ENCODE measurements around the gene CHMP6. TPM values are rescaled to one million over a fixed set of nuclear protein-coding genes. Genes with fewer than 3 reads are reported as not detected.
A peak's percentile ranks its signal among the peaks of the same experiment; 100 is the strongest.
"Not testable (repeated sequence)": the region's sequence is repeated elsewhere in the genome, so short reads cannot be mapped to it uniquely, and the experiment has no call there.

The CHMP6 gene
- total RNA-seq, 1 donor from 2014 or later = 19.0 TPM

- ATAC-seq (no peak), DNase-seq (ENCODE audit: missing footprints) (no peak)
- intact Hi-C loops (cut with DNase I) = no loop called here
Measured at GRCh38 chr17:81002013-81002384, 10.4 kb downstream of the CHMP6 start.

- intact Hi-C loops (cut with DNase I) = no loop called here
- DNase-seq (ENCODE audit: missing footprints) (peak; percentile 69), ATAC-seq (peak; percentile 46)
Measured at GRCh38 chr17:81002409-81003361, 11.0 kb downstream of the CHMP6 start.

DNA sequence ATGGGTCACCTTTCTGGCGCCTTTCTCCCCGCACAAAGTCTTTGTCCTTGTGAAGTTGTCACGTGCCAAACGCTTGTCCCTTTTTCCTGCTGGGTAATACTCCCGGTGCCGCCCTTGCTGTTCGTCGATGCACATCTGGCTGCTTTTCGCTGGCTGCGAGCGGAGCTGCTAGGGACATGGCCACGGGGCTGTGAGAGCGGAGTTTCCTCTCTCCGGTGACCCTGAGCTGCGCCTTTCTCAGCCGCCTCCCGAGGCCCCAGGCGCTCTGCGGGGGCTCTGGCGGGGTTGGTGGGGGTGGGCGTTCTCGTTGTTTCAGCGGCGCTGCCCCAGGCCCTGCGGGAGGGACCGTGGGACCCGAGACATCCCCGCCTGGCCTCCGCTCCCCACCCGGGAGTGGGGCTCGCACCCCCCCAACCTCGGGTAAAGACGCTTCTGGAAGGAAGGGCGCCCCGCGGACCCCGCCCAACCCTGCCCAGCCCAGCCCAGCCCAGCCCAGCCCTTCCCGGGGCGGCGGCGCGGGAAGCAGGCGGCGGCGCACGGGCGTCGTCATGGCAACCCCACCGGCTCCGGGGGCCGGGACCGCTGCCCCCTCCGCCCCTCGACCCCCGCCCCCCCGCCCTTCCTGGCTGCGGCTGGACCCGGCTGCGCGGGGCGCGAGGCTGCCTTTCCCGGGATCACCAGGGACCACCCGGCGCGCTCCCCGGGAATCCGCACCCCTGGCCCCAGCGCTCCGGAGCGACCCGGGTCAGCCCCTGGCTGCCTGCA is 12.3 kb downstream of the CHMP6 start:
- intact Hi-C loops (cut with DNase I) = no loop called here
- ATAC-seq = no peak
- DNase-seq (ENCODE audit: missing footprints) = no peak

- ATAC-seq (no peak), DNase-seq (ENCODE audit: missing footprints) (no peak)
- intact Hi-C loops (cut with DNase I) = no loop called here
Measured at GRCh38 chr17:81006891-81007290, 15.2 kb downstream of the CHMP6 start.

DNA sequence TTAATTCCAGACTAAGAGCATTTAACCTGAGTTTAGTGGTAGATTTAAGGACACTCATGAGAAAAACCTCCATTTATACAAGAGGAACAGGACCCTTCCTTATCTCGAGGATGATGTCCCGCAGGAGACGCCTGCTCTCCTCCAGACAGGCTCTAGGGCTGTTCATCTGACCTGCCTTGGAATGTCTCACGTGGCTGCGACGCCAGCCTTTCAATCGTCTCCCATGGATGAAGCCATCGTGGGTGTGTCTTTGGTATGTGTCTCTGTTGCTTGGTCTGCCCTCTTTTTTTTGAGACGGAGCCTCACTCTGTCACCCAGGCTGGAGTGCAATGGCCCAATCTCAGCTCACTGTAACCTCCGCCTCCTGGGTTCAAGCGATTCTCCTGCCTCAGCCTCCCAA is 16.5 kb downstream of the CHMP6 start:
- ATAC-seq (no peak), DNase-seq (ENCODE audit: missing footprints) (no peak)
- intact Hi-C loops (cut with DNase I) = no loop called here

GRCh38 chr17:81009136-81009535 is 17.5 kb downstream of the CHMP6 start:
- DNase-seq (ENCODE audit: missing footprints) = no peak
- ATAC-seq = no peak
- intact Hi-C loops (cut with DNase I) = no loop called here

DNA sequence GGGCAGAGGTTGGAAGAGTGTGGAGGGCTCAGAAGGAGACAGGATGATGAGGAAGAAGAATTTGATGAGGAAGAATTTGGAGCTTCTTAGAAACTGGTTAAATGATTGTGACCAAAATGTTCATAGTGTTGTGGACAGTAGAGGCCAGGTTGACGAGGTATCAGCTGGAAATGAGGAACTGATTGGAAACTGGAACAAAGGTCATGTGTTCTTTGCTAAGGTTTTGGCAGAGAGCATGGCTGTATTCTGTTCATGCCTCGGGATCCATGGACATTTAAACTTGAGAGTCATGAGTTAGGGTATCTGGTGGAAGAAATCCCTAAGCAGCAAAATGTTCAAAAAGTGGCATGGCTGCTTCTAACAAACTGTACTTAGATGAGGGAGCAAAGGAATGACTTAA is 19.3 kb downstream of the CHMP6 start:
- ATAC-seq = no peak
- intact Hi-C loops (cut with DNase I) = no loop called here
- DNase-seq (ENCODE audit: missing footprints) = no peak

- DNase-seq (ENCODE audit: missing footprints) = no peak
- no peak for ATAC-seq
- intact Hi-C loops (cut with DNase I) = no loop called here
Measured at GRCh38 chr17:81011951-81012350, 20.3 kb downstream of the CHMP6 start.

GRCh38 chr17:81012574-81013447 is 21.2 kb downstream of the CHMP6 start:
- intact Hi-C loops (cut with DNase I) = no loop called here
- ATAC-seq (no peak), DNase-seq (ENCODE audit: missing footprints) (no peak)

DNA sequence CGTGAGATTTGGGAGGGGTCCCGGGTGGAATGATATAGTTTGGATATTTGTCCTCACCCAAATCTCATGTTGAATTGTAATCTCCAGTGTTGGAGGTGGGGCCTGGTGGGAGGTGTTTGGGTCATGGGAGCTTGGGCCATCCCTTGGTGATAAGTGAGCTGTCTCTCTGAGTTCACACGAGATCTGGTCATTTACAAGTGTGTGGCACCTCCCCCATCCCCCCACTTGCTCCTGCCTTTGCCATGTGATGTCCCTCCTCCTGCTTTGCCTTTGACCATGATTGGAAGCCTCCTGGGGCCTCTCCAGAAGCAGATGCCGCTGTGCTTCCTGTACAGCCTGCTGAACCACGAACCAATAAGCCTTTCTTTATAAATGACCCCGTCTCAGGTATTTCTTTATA is 22.0 kb downstream of the CHMP6 start:
- intact Hi-C loops (cut with DNase I) = no loop called here
- no peak for DNase-seq (ENCODE audit: missing footprints)

DNA sequence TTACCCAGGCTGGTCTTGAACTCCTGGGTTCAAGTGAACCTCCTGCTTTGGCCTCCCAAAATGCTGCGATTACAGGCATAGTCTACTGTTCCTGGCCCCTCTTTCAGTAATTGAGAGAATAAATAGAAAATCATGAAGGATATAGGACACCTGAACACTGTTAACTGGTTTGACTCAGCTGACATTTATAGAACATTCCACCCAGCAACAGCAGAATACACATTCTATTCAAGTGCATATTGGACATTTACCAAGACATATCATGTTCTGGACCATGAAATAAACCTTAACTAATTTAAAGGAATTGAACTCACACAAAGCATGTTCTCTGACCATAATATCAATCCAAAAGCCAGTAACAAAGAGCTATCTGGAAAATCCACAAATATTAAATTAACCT is 23.5 kb downstream of the CHMP6 start:
- intact Hi-C loops (cut with DNase I) = no loop called here
- no peak for ATAC-seq
- no peak for DNase-seq (ENCODE audit: missing footprints)

More for the DNA sequence above, 22.0 kb downstream of the CHMP6 start:
- no peak for ATAC-seq

GRCh38 chr17:81016575-81016974 is 24.9 kb downstream of the CHMP6 start:
- no peak for ATAC-seq
- intact Hi-C loops (cut with DNase I) = no loop called here
- no peak for DNase-seq (ENCODE audit: missing footprints)

DNA sequence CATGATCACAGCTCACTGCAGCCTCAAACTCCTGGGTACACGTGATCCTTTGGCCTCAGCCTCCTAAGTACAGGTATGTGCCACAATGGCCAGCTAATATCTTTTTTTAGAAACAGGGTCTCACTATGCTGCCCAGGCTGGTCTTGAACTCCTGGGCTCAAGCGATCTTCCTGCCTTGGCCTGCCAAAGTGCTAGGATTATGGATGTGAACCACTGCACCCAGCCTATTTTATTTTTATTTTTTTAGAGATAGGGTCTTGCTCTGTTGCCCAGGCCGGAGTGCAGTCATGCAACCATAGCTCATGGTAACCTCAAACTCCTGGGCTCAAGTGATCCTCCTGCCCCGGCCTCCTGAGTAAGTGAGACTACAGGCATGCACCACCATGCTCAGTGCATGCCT is 25.7 kb downstream of the CHMP6 start:
- ATAC-seq; DNase-seq (ENCODE audit: missing footprints); intact Hi-C loops (cut with DNase I): not testable (repeated sequence)

DNA sequence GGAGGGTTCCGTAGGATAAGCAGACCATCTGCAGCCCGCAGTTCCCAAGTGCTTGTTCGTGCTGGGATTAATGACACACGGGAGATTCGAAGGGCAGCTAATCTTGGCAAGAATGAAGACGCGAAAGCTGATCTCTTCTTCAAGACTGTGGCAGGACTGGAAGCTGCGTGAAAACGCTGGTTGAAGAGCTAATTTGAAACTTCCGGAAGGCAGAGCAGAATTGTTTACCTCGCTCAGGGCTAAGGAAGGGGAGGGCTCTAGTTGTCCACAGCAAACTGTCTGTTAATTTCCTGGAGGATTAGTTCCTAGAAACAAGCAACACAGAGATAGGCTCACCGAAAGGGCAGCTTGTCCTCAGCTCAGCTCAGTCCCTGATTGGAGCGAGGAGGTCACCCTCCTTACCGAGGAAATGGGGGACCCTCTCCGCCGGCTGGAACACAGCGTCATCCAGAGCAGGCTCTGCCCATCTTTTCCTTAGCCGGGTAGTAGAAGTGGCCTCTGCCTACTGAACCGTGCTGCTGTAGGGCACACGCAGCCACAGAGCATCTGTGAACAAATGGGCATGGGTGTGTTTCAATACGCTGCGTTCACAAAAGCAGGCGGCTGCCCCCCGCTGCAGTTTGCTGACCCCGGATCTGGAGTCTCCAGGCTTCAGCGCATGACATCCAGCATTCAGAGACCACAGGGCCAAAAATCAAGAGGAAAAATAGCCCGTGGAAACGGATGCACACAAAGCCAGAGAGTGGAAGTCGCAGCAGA is 26.6 kb downstream of the CHMP6 start:
- ATAC-seq (peak; percentile 53), DNase-seq (ENCODE audit: missing footprints) (peak; percentile 69)
- intact Hi-C loops (cut with DNase I) = no loop called here

GRCh38 chr17:81019563-81020442 is 28.2 kb downstream of the CHMP6 start:
- intact Hi-C loops (cut with DNase I) = no loop called here
- ATAC-seq = no peak
- no peak for DNase-seq (ENCODE audit: missing footprints)

DNA sequence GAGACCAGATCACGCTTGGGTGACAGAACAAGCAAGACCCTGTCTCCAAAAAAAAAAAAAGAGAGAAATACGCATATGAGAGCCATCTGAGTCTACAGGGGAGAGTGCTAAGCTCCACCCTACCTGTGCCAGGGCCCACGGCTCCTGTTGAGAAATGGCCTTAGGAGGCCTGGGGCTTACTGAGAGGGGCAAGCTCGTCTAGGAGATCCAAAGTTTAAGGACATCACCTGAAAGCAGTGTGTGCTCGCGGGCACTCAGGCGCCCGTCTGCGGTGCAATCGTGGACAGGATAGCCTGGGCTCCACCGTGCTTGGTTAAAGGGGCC is 28.8 kb downstream of the CHMP6 start:
- ATAC-seq (no peak), DNase-seq (ENCODE audit: missing footprints) (no peak)
- intact Hi-C loops (cut with DNase I) = no loop called here

- intact Hi-C loops (cut with DNase I) = no loop called here
- ATAC-seq (peak; percentile 86), DNase-seq (ENCODE audit: missing footprints) (peak; percentile 75)
Measured at GRCh38 chr17:81020767-81021497, 29.3 kb downstream of the CHMP6 start.
